ENCODE results near the gene HIPK1. TPM values are rescaled to one million over a fixed set of nuclear protein-coding genes. Genes with fewer than 3 reads are reported as not detected.

HIPK1 gene
- total and polyA plus RNA-seq, 10 of the 15 experiments (the other 5 are each of a cell fraction or from before 2014, with no cell fraction given): 4.2 to 33.9 (median 11.4) TPM

DNA sequence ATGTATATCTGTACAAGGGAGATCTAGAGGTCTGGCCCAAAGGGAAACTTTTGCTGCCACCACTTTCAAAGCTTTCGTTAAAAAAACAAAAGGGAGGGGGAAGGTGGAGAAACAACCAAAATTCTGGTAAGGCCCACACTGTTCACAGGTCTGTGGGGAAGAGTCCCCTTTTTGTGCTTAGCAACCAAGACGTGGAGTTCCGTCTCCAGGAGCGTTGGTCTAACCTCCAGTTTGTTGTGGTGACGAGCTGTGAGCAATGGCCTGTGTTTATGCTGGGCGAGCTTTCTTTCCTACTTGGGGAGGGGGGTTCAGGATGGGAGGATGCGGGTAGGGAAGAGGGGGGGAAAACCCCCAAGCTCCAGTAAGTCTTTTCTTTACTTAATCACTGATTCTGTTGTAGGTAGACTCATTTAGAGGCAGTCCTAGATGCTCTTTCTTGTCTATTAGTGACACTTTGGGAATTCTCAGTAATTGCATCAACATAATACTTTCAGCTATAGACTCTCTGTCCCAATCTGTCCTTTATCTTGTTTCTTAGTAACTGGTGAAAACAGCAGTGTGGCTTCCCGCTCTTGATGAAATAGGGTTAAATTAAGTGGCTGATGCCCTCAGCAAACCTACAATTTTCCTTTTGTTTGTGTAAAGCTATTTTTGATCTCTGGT lies 1.5 kb downstream of the HIPK1 start:
- H3K27ac ChIP-seq (ENCODE audit: control insufficient read depth, insufficient read depth): peak overlapping the region; percentile 97
- H2AFZ ChIP-seq (ENCODE audit: control insufficient read depth, low read depth, low read length): peak overlapping the region; percentile 67
- 0% methylated on average over 8 of the region's 8 CpGs for WGBS (ENCODE audit: insufficient coverage, insufficient replicate concordance, low lambda C conversion rate, missing lambda C conversion rate)
- H3K27me3 ChIP-seq (replicated peaks in 1 of 2; ENCODE audit: control insufficient read depth in 2 of 2, insufficient read depth in 2 of 2, low read length in 1 of 2): no peaks in the 10 kb centered on the region
- no peaks in the 10 kb centered on the region for H4K20me1 ChIP-seq (ENCODE audit: control insufficient read depth, insufficient read depth)
- in situ Hi-C loops (cut with MboI) (no loop called here), intact Hi-C loops (cut with micrococcal nuclease; ENCODE audit: unreplicated experiment) (loop anchor here (5.0 kb wide), 1 partner anchor 93 kb away; no protein-coding TSS in a partner anchor)
- no peaks in the 10 kb centered on the region for H3K36me3 ChIP-seq (ENCODE audit: control insufficient read depth in 2 of 2, insufficient read depth in 2 of 2, low read length in 1 of 2)
- H3K4me1 ChIP-seq (ENCODE audit: control insufficient read depth, insufficient read depth, low read length): peaks cover 4% of the 10 kb centered on the region
- ChIA-PET POLR2A (interaction anchor here (0.6 to 5.4 kb wide), 24 partner anchors 9 to 890 kb away, joined by 3 to 65 read pairs (median 4); partner anchors contain the start of genes AP4B1, DCLRE1B and RSBN1), CTCF (interaction anchor here (0.5 to 6.1 kb wide), 22 partner anchors 10 to 580 kb away, joined by 3 to 44 read pairs (median 6); partner anchors contain the start of genes AP4B1, DCLRE1B and OLFML3), SMC1A (ENCODE audit: uncharacterized antibody, unreplicated experiment) (interaction anchor here (0.6 to 11.9 kb wide), 26 partner anchors 10 to 145 kb away, joined by 3 to 103 read pairs (median 6); partner anchors contain the start of genes AP4B1, DCLRE1B, OLFML3 and RSBN1), RAD21 (ENCODE audit: unreplicated experiment) (interaction anchor here (0.8 to 4.9 kb wide), 19 partner anchors 10 to 119 kb away, joined by 3 to 46 read pairs (median 8); partner anchors contain the start of genes AP4B1, DCLRE1B, OLFML3 and RSBN1)
- no peak for DNase-seq (ENCODE audit: low read depth, low spot score)
- peak overlapping the region; percentile 64 for H3K4me2 ChIP-seq (ENCODE audit: control insufficient read depth, insufficient read depth)
- H3K9ac ChIP-seq (ENCODE audit: control insufficient read depth, insufficient read depth, low read length): peak overlapping the region; percentile 84
- H3K79me2 ChIP-seq (ENCODE audit: control insufficient read depth, insufficient read depth, low read length): peaks cover 62% of the 10 kb centered on the region
- no TSS peak for BruUV-seq (replicated peaks)
- peak overlapping the region; percentile 78 for H3K4me3 ChIP-seq
- peak; percentile 65 for ATAC-seq
- no peak for FAIRE-seq
- no peaks in the 10 kb centered on the region; the same call in 2 of the 3 replicates for H3K9me3 ChIP-seq (replicated peaks; ENCODE audit: control insufficient read depth, insufficient read depth, low read length)
- TF ChIP-seq RFX5 (IDR thresholded peaks at IDR 0.05; ENCODE audit: low read depth, low read length) (0 out of 2 replicates have a peak, but pooled peaks have one; percentile 58), CREB1 (IDR thresholded peaks at IDR 0.05; ENCODE audit: low read depth) (no peak; the same call in 1 of the 2 replicates), EP300 (IDR thresholded peaks at IDR 0.05; ENCODE audit: borderline replicate concordance in 1 of 2, control insufficient read depth in 1 of 2, low read depth in 2 of 2, low read length in 2 of 2) (peak; percentile 21 to 42; a peak in 1 of 4 replicates), ATF7 (IDR thresholded peaks at IDR 0.05; ENCODE audit: low read depth) (peak; percentile 28; the same call in 1 of the 2 replicates), RUNX3 (IDR thresholded peaks at IDR 0.05; ENCODE audit: low read length) (0 out of 2 replicates have a peak, but pooled peaks have one; percentile 23), YBX1 (IDR thresholded peaks at IDR 0.05) (no peak), ZNF592 (IDR thresholded peaks at IDR 0.05) (no peak), IKZF2 (IDR thresholded peaks at IDR 0.05) (peak; percentile 67 to 75; a peak in 3 of 4 replicates), MAX (IDR thresholded peaks at IDR 0.05; ENCODE audit: low read depth, low read length) (peak; percentile 27; the same call in 1 of the 2 replicates), SIN3A (IDR thresholded peaks at IDR 0.05; ENCODE audit: low read depth, low read length) (peak; percentile 58; the same call in 1 of the 2 replicates), STAT3 (IDR thresholded peaks at IDR 0.05; ENCODE audit: low read depth, low read length) (0 out of 2 replicates have a peak, but pooled peaks have one; percentile 54), POLR2AphosphoS5 (IDR thresholded peaks at IDR 0.05; ENCODE audit: low read length) (0 out of 2 replicates have a peak, but pooled peaks have one; percentile 3), CHD2 (IDR thresholded peaks at IDR 0.05; ENCODE audit: borderline replicate concordance, low read depth, low read length) (no peak), ZNF217 (IDR thresholded peaks at IDR 0.05) (no peak)
- TF ChIP-seq, protein P1, sequence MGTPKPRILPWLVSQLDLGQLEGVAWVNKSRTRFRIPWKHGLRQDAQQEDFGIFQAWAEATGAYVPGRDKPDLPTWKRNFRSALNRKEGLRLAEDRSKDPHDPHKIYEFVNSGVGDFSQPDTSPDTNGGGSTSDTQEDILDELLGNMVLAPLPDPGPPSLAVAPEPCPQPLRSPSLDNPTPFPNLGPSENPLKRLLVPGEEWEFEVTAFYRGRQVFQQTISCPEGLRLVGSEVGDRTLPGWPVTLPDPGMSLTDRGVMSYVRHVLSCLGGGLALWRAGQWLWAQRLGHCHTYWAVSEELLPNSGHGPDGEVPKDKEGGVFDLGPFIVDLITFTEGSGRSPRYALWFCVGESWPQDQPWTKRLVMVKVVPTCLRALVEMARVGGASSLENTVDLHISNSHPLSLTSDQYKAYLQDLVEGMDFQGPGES (IDR thresholded peaks at IDR 0.05): no peak
- TF ChIP-seq, protein P2, sequence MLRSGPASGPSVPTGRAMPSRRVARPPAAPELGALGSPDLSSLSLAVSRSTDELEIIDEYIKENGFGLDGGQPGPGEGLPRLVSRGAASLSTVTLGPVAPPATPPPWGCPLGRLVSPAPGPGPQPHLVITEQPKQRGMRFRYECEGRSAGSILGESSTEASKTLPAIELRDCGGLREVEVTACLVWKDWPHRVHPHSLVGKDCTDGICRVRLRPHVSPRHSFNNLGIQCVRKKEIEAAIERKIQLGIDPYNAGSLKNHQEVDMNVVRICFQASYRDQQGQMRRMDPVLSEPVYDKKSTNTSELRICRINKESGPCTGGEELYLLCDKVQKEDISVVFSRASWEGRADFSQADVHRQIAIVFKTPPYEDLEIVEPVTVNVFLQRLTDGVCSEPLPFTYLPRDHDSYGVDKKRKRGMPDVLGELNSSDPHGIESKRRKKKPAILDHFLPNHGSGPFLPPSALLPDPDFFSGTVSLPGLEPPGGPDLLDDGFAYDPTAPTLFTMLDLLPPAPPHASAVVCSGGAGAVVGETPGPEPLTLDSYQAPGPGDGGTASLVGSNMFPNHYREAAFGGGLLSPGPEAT (IDR thresholded peaks at IDR 0.05; ENCODE audit: low read depth): peak; percentile 81; the same call in 1 of the 2 replicates

Data from GM12878 (cell line).